Measurements from ENCODE around the gene SHROOM4.

SHROOM4 gene

GRCh38 chrX:50780144-50780543, 33.9 kb downstream of the SHROOM4 start:
- DNase-seq (ENCODE audit: low read depth): no peak
- H3K4me3 ChIP-seq (ENCODE audit: low read length): no peak overlapping the region
- no peak for TF ChIP-seq CTCF (conservative IDR thresholded peaks at IDR 0.05; ENCODE audit: low read length)

- no peak for TF ChIP-seq CTCF (conservative IDR thresholded peaks at IDR 0.05; ENCODE audit: low read length)
- peak; percentile 18 for DNase-seq (ENCODE audit: low read depth)
- no peak overlapping the region for H3K4me3 ChIP-seq (ENCODE audit: low read length)
Measured at GRCh38 chrX:50779694-50780093, 34.3 kb downstream of the SHROOM4 start.

GRCh38 chrX:50778272-50778671, 35.7 kb downstream of the SHROOM4 start:
- TF ChIP-seq CTCF (conservative IDR thresholded peaks at IDR 0.05; ENCODE audit: low read length): no peak
- DNase-seq (ENCODE audit: low read depth): no peak
- H3K4me3 ChIP-seq (ENCODE audit: low read length): no peak overlapping the region

- no peak for DNase-seq (ENCODE audit: low read depth)
- TF ChIP-seq CTCF (conservative IDR thresholded peaks at IDR 0.05; ENCODE audit: low read length): no peak
- H3K4me3 ChIP-seq (ENCODE audit: low read length): no peak overlapping the region
Measured at GRCh38 chrX:50776248-50776647, 37.7 kb downstream of the SHROOM4 start.

- DNase-seq (ENCODE audit: low read depth): no peak
- H3K4me3 ChIP-seq (ENCODE audit: low read length): no peak overlapping the region
- no peak for TF ChIP-seq CTCF (conservative IDR thresholded peaks at IDR 0.05; ENCODE audit: low read length)
Measured at GRCh38 chrX:50771382-50771781, 42.6 kb downstream of the SHROOM4 start.

GRCh38 chrX:50770702-50771101, 43.3 kb downstream of the SHROOM4 start:
- TF ChIP-seq CTCF (conservative IDR thresholded peaks at IDR 0.05; ENCODE audit: low read length): no peak
- no peak for DNase-seq (ENCODE audit: low read depth)
- no peak overlapping the region for H3K4me3 ChIP-seq (ENCODE audit: low read length)

GRCh38 chrX:50769389-50770063, 44.5 kb downstream of the SHROOM4 start:
- no peak for TF ChIP-seq CTCF (conservative IDR thresholded peaks at IDR 0.05; ENCODE audit: low read length)
- H3K4me3 ChIP-seq (ENCODE audit: low read length): no peak overlapping the region
- DNase-seq (ENCODE audit: low read depth): no peak
